ENCODE results near the gene ROBO1.

ROBO1 gene

GRCh38 chr3:79737530-79737929, 30.3 kb downstream of the ROBO1 start:
- Mint-ChIP-seq H3K27ac (no peak overlapping the region), H3K4me1 (ENCODE audit: low read depth) (no peaks in the 10 kb centered on the region), H3K4me3 (no peak overlapping the region), H3K27me3 (ENCODE audit: low read depth) (no peaks in the 10 kb centered on the region), H3K36me3 (ENCODE audit: low read depth) (no peaks in the 10 kb centered on the region), H3K9me3 (peaks cover 19% of the 10 kb centered on the region)

- H3K9me3 Mint-ChIP-seq = peaks cover 8% of the 10 kb centered on the region
- H3K27me3 Mint-ChIP-seq (ENCODE audit: low read depth) = no peaks in the 10 kb centered on the region
- H3K27ac Mint-ChIP-seq = no peak overlapping the region
- H3K36me3 Mint-ChIP-seq (ENCODE audit: low read depth) = no peaks in the 10 kb centered on the region
- no peak overlapping the region for H3K4me3 Mint-ChIP-seq
- H3K4me1 Mint-ChIP-seq (ENCODE audit: low read depth) = no peaks in the 10 kb centered on the region
Measured at GRCh38 chr3:79729096-79729495, 38.7 kb downstream of the ROBO1 start.

- no peak overlapping the region for H3K4me3 Mint-ChIP-seq
- no peaks in the 10 kb centered on the region for H3K36me3 Mint-ChIP-seq (ENCODE audit: low read depth)
- H3K27me3 Mint-ChIP-seq (ENCODE audit: low read depth) = no peaks in the 10 kb centered on the region
- no peak overlapping the region for H3K27ac Mint-ChIP-seq
- H3K9me3 Mint-ChIP-seq = no peaks in the 10 kb centered on the region
- no peaks in the 10 kb centered on the region for H3K4me1 Mint-ChIP-seq (ENCODE audit: low read depth)
Measured at GRCh38 chr3:79726786-79727185, 41.0 kb downstream of the ROBO1 start.

GRCh38 chr3:79724206-79724605, 43.6 kb downstream of the ROBO1 start:
- Mint-ChIP-seq H3K27me3 (ENCODE audit: low read depth) (no peaks in the 10 kb centered on the region), H3K36me3 (ENCODE audit: low read depth) (no peaks in the 10 kb centered on the region), H3K4me3 (no peak overlapping the region), H3K9me3 (peaks cover 4% of the 10 kb centered on the region), H3K4me1 (ENCODE audit: low read depth) (no peaks in the 10 kb centered on the region), H3K27ac (no peak overlapping the region)

DNA sequence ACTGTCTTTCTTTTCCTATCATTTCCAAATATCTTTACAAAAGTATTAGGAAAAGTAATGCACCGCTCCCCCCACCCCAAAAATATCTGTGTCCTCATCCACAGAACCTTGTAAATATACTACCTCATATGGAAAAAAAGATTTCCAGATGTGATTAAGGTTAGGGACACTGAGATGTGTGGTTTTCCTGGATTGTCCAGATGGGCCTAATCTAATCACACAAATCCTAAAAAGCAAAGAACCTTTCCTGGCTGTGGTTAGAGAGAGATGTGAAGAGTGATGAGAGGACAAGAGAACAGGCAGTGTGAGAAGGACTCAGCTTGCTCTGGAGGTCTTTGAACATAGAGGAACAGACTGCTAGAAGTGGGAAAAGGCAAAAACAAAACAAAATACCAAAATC, 77.7 kb downstream of the ROBO1 start:
- no peaks in the 10 kb centered on the region for H3K27me3 Mint-ChIP-seq (ENCODE audit: low read depth)
- H3K27ac Mint-ChIP-seq = no peak overlapping the region
- no peak overlapping the region for H3K4me3 Mint-ChIP-seq
- no peaks in the 10 kb centered on the region for H3K36me3 Mint-ChIP-seq (ENCODE audit: low read depth)
- H3K4me1 Mint-ChIP-seq (ENCODE audit: low read depth) = no peaks in the 10 kb centered on the region
- H3K9me3 Mint-ChIP-seq = no peaks in the 10 kb centered on the region

DNA sequence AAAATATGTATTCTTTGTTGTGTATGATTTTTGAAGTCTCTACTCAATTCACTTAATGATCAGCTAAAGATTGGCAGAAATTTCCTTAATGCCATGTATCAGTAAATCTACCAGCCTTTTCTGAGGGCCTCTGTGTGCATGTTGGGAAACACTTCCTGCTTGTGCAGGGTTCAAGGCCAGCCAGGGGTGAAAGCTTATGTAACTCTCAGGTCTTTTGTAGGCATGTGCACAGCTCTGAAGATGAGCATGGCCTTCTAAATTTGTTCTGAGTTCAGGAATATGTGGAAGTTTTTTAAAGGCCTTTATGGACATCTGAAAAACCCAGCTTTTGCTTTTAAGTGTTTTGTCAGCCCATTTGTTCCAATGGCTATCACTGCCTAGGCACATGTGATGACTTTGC, 82.7 kb downstream of the ROBO1 start:
- Mint-ChIP-seq H3K9me3 (peaks cover 4% of the 10 kb centered on the region), H3K27ac (no peak overlapping the region), H3K27me3 (ENCODE audit: low read depth) (no peaks in the 10 kb centered on the region), H3K4me3 (no peak overlapping the region), H3K36me3 (ENCODE audit: low read depth) (no peaks in the 10 kb centered on the region), H3K4me1 (ENCODE audit: low read depth) (no peaks in the 10 kb centered on the region)

DNA sequence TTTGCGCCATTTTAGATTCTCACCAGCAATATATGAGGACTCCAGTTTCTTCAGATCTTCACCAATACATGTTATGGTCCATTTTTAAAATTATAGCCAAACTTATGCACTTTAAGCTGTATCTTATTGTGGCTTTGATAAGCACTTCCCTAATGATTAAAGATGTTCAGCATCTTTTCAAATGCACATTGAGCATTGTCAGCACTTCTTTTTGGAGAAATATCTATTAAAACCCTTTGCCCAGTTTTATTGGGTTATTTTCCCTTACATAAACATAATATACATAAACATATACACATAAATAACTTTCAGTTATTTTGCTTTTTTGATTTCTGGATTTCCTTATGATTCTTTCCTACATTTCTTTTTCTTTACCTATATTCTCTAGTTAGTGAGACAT, 83.8 kb downstream of the ROBO1 start:
- no peaks in the 10 kb centered on the region for H3K27me3 Mint-ChIP-seq (ENCODE audit: low read depth)
- H3K27ac Mint-ChIP-seq = no peak overlapping the region
- peaks cover 4% of the 10 kb centered on the region for H3K9me3 Mint-ChIP-seq
- no peaks in the 10 kb centered on the region for H3K36me3 Mint-ChIP-seq (ENCODE audit: low read depth)
- H3K4me1 Mint-ChIP-seq (ENCODE audit: low read depth) = no peaks in the 10 kb centered on the region
- no peak overlapping the region for H3K4me3 Mint-ChIP-seq

DNA sequence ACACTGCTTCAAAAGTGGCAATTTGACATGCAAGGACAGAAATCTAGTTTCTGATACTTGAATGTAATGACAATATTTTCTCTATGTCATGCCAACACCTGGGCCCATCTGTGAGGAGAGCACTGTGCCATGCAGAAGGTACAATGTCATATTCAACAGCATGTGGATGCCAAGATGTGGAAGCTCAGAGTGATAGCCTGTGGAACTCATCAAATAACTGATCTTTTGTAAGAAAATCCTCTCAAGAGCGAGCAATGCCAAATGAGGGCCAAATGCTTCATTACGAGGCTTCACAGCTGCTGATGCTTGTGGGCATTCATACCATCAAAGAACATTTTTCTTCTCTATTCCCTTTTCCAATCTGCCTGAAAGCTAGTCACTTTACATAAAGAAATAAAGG, 95.1 kb downstream of the ROBO1 start:
- H3K27ac Mint-ChIP-seq = no peak overlapping the region
- H3K9me3 Mint-ChIP-seq = peaks cover 18% of the 10 kb centered on the region
- no peak overlapping the region for H3K4me3 Mint-ChIP-seq
- H3K4me1 Mint-ChIP-seq (ENCODE audit: low read depth) = no peaks in the 10 kb centered on the region
- H3K36me3 Mint-ChIP-seq (ENCODE audit: low read depth) = no peaks in the 10 kb centered on the region
- no peaks in the 10 kb centered on the region for H3K27me3 Mint-ChIP-seq (ENCODE audit: low read depth)

GRCh38 chr3:79672075-79672474, 95.7 kb downstream of the ROBO1 start:
- Mint-ChIP-seq H3K4me3 (no peak overlapping the region), H3K4me1 (ENCODE audit: low read depth) (no peaks in the 10 kb centered on the region), H3K27me3 (ENCODE audit: low read depth) (no peaks in the 10 kb centered on the region), H3K36me3 (ENCODE audit: low read depth) (no peaks in the 10 kb centered on the region), H3K9me3 (peaks cover 16% of the 10 kb centered on the region), H3K27ac (no peak overlapping the region)

GRCh38 chr3:79670178-79670577, 97.6 kb downstream of the ROBO1 start:
- Mint-ChIP-seq H3K4me1 (ENCODE audit: low read depth) (no peaks in the 10 kb centered on the region), H3K4me3 (no peak overlapping the region), H3K36me3 (ENCODE audit: low read depth) (no peaks in the 10 kb centered on the region), H3K27ac (no peak overlapping the region), H3K9me3 (peaks cover 16% of the 10 kb centered on the region), H3K27me3 (ENCODE audit: low read depth) (no peaks in the 10 kb centered on the region)

- H3K4me1 Mint-ChIP-seq (ENCODE audit: low read depth) = no peaks in the 10 kb centered on the region
- H3K27ac Mint-ChIP-seq = no peak overlapping the region
- H3K9me3 Mint-ChIP-seq = peaks cover 33% of the 10 kb centered on the region
- H3K36me3 Mint-ChIP-seq (ENCODE audit: low read depth) = no peaks in the 10 kb centered on the region
- H3K27me3 Mint-ChIP-seq (ENCODE audit: low read depth) = no peaks in the 10 kb centered on the region
- H3K4me3 Mint-ChIP-seq = no peak overlapping the region
Measured at GRCh38 chr3:79664455-79664854, 103.3 kb downstream of the ROBO1 start.

DNA sequence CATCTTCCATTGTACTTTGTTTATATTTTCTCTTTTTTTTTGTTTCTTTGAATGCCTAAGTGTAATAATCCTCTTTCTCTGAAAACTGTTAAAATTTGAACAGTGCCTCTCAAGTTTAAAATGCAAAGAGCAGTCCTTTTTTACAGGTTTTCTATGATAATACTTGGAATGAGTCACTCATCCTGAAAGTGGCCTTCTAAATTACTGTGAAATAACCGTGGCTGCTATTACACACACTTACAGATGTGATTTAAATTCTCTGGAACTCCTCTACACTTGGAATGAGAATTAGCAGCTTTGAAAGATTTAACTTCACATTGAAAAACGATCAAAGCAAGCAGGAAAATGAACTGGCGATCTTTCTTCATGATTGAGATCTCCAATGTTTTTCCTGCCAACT, 105.9 kb downstream of the ROBO1 start:
- Mint-ChIP-seq H3K27ac (no peak overlapping the region), H3K9me3 (peaks cover 24% of the 10 kb centered on the region), H3K4me3 (no peak overlapping the region), H3K36me3 (ENCODE audit: low read depth) (no peaks in the 10 kb centered on the region), H3K27me3 (ENCODE audit: low read depth) (no peaks in the 10 kb centered on the region), H3K4me1 (ENCODE audit: low read depth) (no peaks in the 10 kb centered on the region)

DNA sequence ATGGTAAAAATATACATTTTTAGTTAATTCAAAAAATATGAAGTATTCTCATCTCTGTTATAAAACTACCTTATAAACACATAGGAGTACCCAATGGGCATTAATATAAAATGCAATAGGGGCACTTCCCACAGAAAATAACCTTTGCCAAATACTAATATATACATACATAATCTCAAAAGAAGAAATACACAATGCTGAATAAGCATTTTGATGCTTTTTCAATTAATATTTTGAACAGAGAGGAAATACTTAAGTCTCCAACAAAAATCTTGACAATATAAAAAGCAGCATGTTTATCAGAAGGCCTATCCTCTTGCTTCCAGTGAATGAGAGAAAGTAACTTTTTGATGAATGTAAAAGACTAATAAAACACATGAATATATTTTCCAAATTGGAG, 110.7 kb downstream of the ROBO1 start:
- H3K4me1 Mint-ChIP-seq (ENCODE audit: low read depth) = no peaks in the 10 kb centered on the region
- H3K36me3 Mint-ChIP-seq (ENCODE audit: low read depth) = no peaks in the 10 kb centered on the region
- H3K9me3 Mint-ChIP-seq = peaks cover 15% of the 10 kb centered on the region
- H3K4me3 Mint-ChIP-seq = no peak overlapping the region
- no peak overlapping the region for H3K27ac Mint-ChIP-seq
- H3K27me3 Mint-ChIP-seq (ENCODE audit: low read depth) = no peaks in the 10 kb centered on the region

GRCh38 chr3:79654019-79654418, 113.8 kb downstream of the ROBO1 start:
- no peaks in the 10 kb centered on the region for H3K36me3 Mint-ChIP-seq (ENCODE audit: low read depth)
- no peak overlapping the region for H3K27ac Mint-ChIP-seq
- no peaks in the 10 kb centered on the region for H3K27me3 Mint-ChIP-seq (ENCODE audit: low read depth)
- no peak overlapping the region for H3K4me3 Mint-ChIP-seq
- peaks cover 4% of the 10 kb centered on the region for H3K9me3 Mint-ChIP-seq
- H3K4me1 Mint-ChIP-seq (ENCODE audit: low read depth) = no peaks in the 10 kb centered on the region

GRCh38 chr3:79653266-79653830, 114.5 kb downstream of the ROBO1 start:
- no peaks in the 10 kb centered on the region for H3K36me3 Mint-ChIP-seq (ENCODE audit: low read depth)
- H3K9me3 Mint-ChIP-seq = peaks cover 4% of the 10 kb centered on the region
- H3K27me3 Mint-ChIP-seq (ENCODE audit: low read depth) = no peaks in the 10 kb centered on the region
- no peaks in the 10 kb centered on the region for H3K4me1 Mint-ChIP-seq (ENCODE audit: low read depth)
- no peak overlapping the region for H3K27ac Mint-ChIP-seq
- H3K4me3 Mint-ChIP-seq = no peak overlapping the region

DNA sequence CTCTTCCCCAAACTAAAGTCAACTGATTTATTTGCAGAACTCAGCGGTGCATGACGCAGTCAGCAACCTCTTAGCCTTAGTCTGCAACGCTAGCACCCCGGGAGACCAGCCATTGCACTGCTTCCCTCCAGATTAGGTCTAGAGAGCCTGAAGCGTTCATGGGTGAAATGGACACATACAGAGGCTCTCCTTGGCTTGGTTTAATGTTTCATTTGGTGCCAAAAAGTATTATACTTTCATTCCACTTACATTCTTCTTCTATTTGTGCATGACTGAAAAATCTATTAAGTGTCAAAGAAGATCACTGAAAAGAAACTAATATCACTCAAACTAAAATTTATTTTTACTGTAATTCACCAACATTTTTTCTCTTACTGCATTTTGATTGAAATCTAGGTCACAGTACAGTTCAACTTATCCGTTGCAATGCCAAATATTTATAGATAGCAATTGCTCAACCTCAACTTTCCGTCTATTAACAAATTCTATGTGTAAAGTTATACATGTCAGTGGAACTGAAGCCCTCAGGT, 116.2 kb downstream of the ROBO1 start:
- Mint-ChIP-seq H3K27ac (no peak overlapping the region), H3K27me3 (ENCODE audit: low read depth) (no peaks in the 10 kb centered on the region), H3K4me3 (no peak overlapping the region), H3K4me1 (ENCODE audit: low read depth) (no peaks in the 10 kb centered on the region), H3K36me3 (ENCODE audit: low read depth) (no peaks in the 10 kb centered on the region), H3K9me3 (peaks cover 6% of the 10 kb centered on the region)
